MM.1S (cell line): ENCODE measurements around the gene KRTAP11-1.

Source experiments
- DNase-seq: peaks from one replicate; pipeline ENCODE4 v3.0.0-alpha.2; 2015
- H2AFZ ChIP-seq: fragments of 300-600 bp; sonication (generic); 2 replicates; pipeline ENCODE4 v1.6.0; 2016; ENCODE audit warnings: antibody characterized with exemption, low read length
- H3F3A ChIP-seq: fragments of 300-600 bp; sonication (generic); 2 replicates; pipeline ENCODE4 v1.6.1; 2016; ENCODE audit warnings: mild to moderate bottlenecking, antibody characterized with exemption, low read length, moderate library complexity, mixed read lengths; ENCODE audit not compliant: insufficient read depth
- H3K27ac ChIP-seq: fragments of 300-600 bp; sonication (generic); 2 replicates; pipeline ENCODE4 v1.5.1; 2016; ENCODE audit warnings: mild to moderate bottlenecking, low read length
- H3K27me3 ChIP-seq: fragments of 300-600 bp; sonication (generic); replicated peaks from 2 replicates; pipeline ENCODE4 v1.6.0; 2016; ENCODE audit warnings: low read length; ENCODE audit not compliant: insufficient read depth
- H3K36me3 ChIP-seq: fragments of 300-600 bp; sonication (generic); replicated peaks from 2 replicates; pipeline ENCODE4 v1.6.1; 2016; ENCODE audit warnings: mild to moderate bottlenecking, low read length, mixed read lengths; ENCODE audit not compliant: insufficient read depth
- H3K4me1 ChIP-seq: fragments of 300-600 bp; sonication (generic); 2 replicates; pipeline ENCODE4 v1.6.1; 2016; ENCODE audit warnings: low read length, mixed read lengths
- H3K4me2 ChIP-seq: fragments of 300-600 bp; sonication (generic); 2 replicates; pipeline ENCODE4 v1.6.0; 2016; ENCODE audit warnings: low read depth, low read length
- H3K4me3 ChIP-seq: fragments of 300-600 bp; sonication (generic); 2 replicates; pipeline ENCODE4 v1.5.1; 2016; ENCODE audit warnings: low read length, mixed read lengths
- H3K79me2 ChIP-seq: fragments of 300-600 bp; sonication (generic); 2 replicates; pipeline ENCODE4 v1.6.1; 2016; ENCODE audit warnings: mixed run types, low read length, mixed read lengths
- H3K9ac ChIP-seq: fragments of 300-600 bp; sonication (generic); 2 replicates; pipeline ENCODE4 v1.6.1; 2016; ENCODE audit warnings: low read length, mixed read lengths
- H3K9me2 ChIP-seq: fragments of 300-600 bp; sonication (generic); replicated peaks from 2 replicates; pipeline ENCODE4 v1.6.1; 2016; ENCODE audit warnings: mild to moderate bottlenecking, low read length, mixed read lengths; ENCODE audit not compliant: insufficient read depth
- H3K9me3 ChIP-seq: fragments of 300-600 bp; sonication (generic); replicated peaks from 2 replicates; pipeline ENCODE4 v1.6.1; 2016; ENCODE audit warnings: mild to moderate bottlenecking, low read length, mixed read lengths; ENCODE audit not compliant: insufficient read depth
- H4K20me1 ChIP-seq: fragments of 300-600 bp; sonication (generic); 2 replicates; pipeline ENCODE4 v1.6.1; 2016; ENCODE audit warnings: mild to moderate bottlenecking, low read length, moderate library complexity, mixed read lengths; ENCODE audit not compliant: insufficient read depth
- EZH2 ChIP-seq: fragments of 300-600 bp; sonication (generic); optimal IDR thresholded peaks from 2 replicates; pipeline ENCODE3; 2017; ENCODE audit warnings: low read depth, mild to moderate bottlenecking, antibody characterized with exemption, low read length, mixed read lengths
- EZH2phosphoT487 ChIP-seq: fragments of 300-600 bp; sonication (generic); IDR thresholded peaks from 2 replicates; pipeline ENCODE4 v1.6.1; 2018; ENCODE audit warnings: antibody characterized with exemption, low read length
- TF ChIP-seq, protein P1 (sequence below): fragments of 300-600 bp; sonication (generic); IDR thresholded peaks from 2 replicates; pipeline ENCODE4 v1.5.1; 2016; ENCODE audit warnings: antibody characterized with exemption, low read length, mixed read lengths

The KRTAP11-1 gene

DNA sequence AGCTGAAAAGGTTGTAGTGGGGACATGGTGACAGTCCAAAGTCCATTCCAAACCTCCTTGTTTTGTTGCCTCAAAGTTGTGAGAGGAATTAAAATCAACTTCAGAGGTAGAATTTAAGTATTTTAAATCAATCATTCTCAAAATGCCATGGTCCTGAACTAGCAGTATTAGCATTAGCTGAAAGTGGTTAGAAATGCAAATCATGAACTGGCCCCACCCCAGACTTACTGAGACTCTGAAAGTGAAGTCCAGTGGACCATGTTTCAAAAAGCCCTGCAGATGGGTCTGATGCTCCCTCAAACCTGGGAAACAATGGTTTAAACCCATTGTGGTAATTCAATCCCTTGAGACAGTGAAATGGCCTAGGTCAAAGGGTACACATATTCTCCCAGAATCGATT lies 36.2 kb upstream of the KRTAP11-1 start:
- Histone ChIP-seq H4K20me1 (no peaks in the 10 kb centered on the region), H3K9me2 (no peaks in the 10 kb centered on the region), H3K4me1 (peaks cover 3% of the 10 kb centered on the region; the same call in 1 of the 2 replicates), H3F3A (no peaks in the 10 kb centered on the region), H3K27me3 (no peaks in the 10 kb centered on the region), H3K79me2 (no peaks in the 10 kb centered on the region), H3K36me3 (no peaks in the 10 kb centered on the region), H3K27ac (no peak overlapping the region), H3K9ac (no peak overlapping the region), H3K4me2 (no peak overlapping the region), H2AFZ (no peak overlapping the region), H3K4me3 (no peak overlapping the region), H3K9me3 (no peaks in the 10 kb centered on the region)
- TF ChIP-seq EZH2 = no peak
- DNase-seq = no peak

- H3K4me3 ChIP-seq = no peak overlapping the region
- DNase-seq = no peak
- H2AFZ ChIP-seq = no peak overlapping the region
- TF ChIP-seq, protein P1, sequence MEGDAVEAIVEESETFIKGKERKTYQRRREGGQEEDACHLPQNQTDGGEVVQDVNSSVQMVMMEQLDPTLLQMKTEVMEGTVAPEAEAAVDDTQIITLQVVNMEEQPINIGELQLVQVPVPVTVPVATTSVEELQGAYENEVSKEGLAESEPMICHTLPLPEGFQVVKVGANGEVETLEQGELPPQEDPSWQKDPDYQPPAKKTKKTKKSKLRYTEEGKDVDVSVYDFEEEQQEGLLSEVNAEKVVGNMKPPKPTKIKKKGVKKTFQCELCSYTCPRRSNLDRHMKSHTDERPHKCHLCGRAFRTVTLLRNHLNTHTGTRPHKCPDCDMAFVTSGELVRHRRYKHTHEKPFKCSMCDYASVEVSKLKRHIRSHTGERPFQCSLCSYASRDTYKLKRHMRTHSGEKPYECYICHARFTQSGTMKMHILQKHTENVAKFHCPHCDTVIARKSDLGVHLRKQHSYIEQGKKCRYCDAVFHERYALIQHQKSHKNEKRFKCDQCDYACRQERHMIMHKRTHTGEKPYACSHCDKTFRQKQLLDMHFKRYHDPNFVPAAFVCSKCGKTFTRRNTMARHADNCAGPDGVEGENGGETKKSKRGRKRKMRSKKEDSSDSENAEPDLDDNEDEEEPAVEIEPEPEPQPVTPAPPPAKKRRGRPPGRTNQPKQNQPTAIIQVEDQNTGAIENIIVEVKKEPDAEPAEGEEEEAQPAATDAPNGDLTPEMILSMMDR = no peak
- no peak for TF ChIP-seq EZH2phosphoT487
- H3F3A ChIP-seq = no peaks in the 10 kb centered on the region
- no peaks in the 10 kb centered on the region for H3K4me1 ChIP-seq
- no peaks in the 10 kb centered on the region for H3K36me3 ChIP-seq
- H3K27ac ChIP-seq = no peak overlapping the region
- no peaks in the 10 kb centered on the region for H3K27me3 ChIP-seq
- H3K9ac ChIP-seq = no peak overlapping the region
- H3K79me2 ChIP-seq = no peaks in the 10 kb centered on the region
- no peak overlapping the region for H3K4me2 ChIP-seq
- H4K20me1 ChIP-seq = no peaks in the 10 kb centered on the region
- no peaks in the 10 kb centered on the region for H3K9me2 ChIP-seq
- no peaks in the 10 kb centered on the region for H3K9me3 ChIP-seq
Observed at GRCh38 chr21:30900881-30901280, 19.5 kb upstream of the KRTAP11-1 start.

- H3K27ac ChIP-seq = no peak overlapping the region
- no peak overlapping the region for H3K4me2 ChIP-seq
- no peak overlapping the region for H2AFZ ChIP-seq
- no peak for DNase-seq
- no peaks in the 10 kb centered on the region for H3K36me3 ChIP-seq
- H3K9me3 ChIP-seq = no peaks in the 10 kb centered on the region
- peaks cover 17% of the 10 kb centered on the region for H3K4me1 ChIP-seq
- no peaks in the 10 kb centered on the region for H3K9me2 ChIP-seq
- no peaks in the 10 kb centered on the region for H3K27me3 ChIP-seq
- no peak overlapping the region for H3K4me3 ChIP-seq
- no peaks in the 10 kb centered on the region for H3K79me2 ChIP-seq
- TF ChIP-seq EZH2 = no peak
- TF ChIP-seq, protein P1 = no peak
- no peak for TF ChIP-seq EZH2phosphoT487
- H3F3A ChIP-seq = 0 out of 2 replicates have a peak, but pooled peaks cover 4% of the 10 kb centered on the region
- H3K9ac ChIP-seq = no peak overlapping the region
- no peaks in the 10 kb centered on the region for H4K20me1 ChIP-seq
Observed at GRCh38 chr21:30882866-30883597, 1.7 kb upstream of the KRTAP11-1 start.

- H3K4me3 ChIP-seq = no peak overlapping the region
- no peak for TF ChIP-seq EZH2phosphoT487
- TF ChIP-seq, protein P1 = no peak
- no peak overlapping the region for H2AFZ ChIP-seq
- H3K27me3 ChIP-seq = no peaks in the 10 kb centered on the region
- no peak overlapping the region for H3K9ac ChIP-seq
- DNase-seq = no peak
- H3K27ac ChIP-seq = no peak overlapping the region
- H3F3A ChIP-seq = 0 out of 2 replicates have a peak, but pooled peaks cover 4% of the 10 kb centered on the region
- H3K79me2 ChIP-seq = no peaks in the 10 kb centered on the region
- H4K20me1 ChIP-seq = no peaks in the 10 kb centered on the region
- H3K9me2 ChIP-seq = no peaks in the 10 kb centered on the region
- no peaks in the 10 kb centered on the region for H3K9me3 ChIP-seq
- H3K4me1 ChIP-seq = peaks cover 14% of the 10 kb centered on the region
- H3K4me2 ChIP-seq = no peak overlapping the region
- H3K36me3 ChIP-seq = no peaks in the 10 kb centered on the region
Observed at GRCh38 chr21:30880914-30881313, 466 bp downstream of the KRTAP11-1 start.
